ENCODE measurements around the gene ZNF521. TPM values are rescaled to one million over a fixed set of nuclear protein-coding genes. Genes with fewer than 3 reads are reported as not detected.

ZNF521 gene
- total and polyA plus RNA-seq, 4 donors, result 0.50 to 3.7 (median 1.5) TPM

GRCh38 chr18:25123438-25124232 lies 228.3 kb downstream of the ZNF521 start:
- 63% methylated on average over 6 of the region's 6 CpGs for WGBS
- TF ChIP-seq HNF4G (IDR thresholded peaks at IDR 0.05), result no peak
- peak; percentile 33 for TF ChIP-seq NR2F2 (IDR thresholded peaks at IDR 0.05)
- TF ChIP-seq HNF4A (conservative IDR thresholded peaks at IDR 0.05), result no peak
- Histone ChIP-seq H3K27me3 (ENCODE audit: control insufficient read depth in 4 of 4, insufficient read depth in 4 of 4, low read length in 3 of 4) (no peaks in the 10 kb centered on the region), H3K4me1 (ENCODE audit: control insufficient read depth in 4 of 4, insufficient read depth in 4 of 4, low read length in 3 of 4) (no peaks in the 10 kb centered on the region), H3K36me3 (ENCODE audit: control insufficient read depth in 4 of 4, insufficient read depth in 3 of 4, low read depth in 1 of 4, low read length in 3 of 4) (no peaks in the 10 kb centered on the region), H3K4me3 (ENCODE audit: low read depth in 1 of 3, low read length in 3 of 3) (no peak overlapping the region), H3K9me3 (ENCODE audit: control insufficient read depth in 4 of 4, low read length in 3 of 4) (no peaks in the 10 kb centered on the region), H3K9ac (ENCODE audit: low read depth in 1 of 2, low read length in 2 of 2) (no peak overlapping the region), H3K27ac (ENCODE audit: low read depth in 1 of 2, low read length in 2 of 2) (no peak overlapping the region)
- DNase-seq (ENCODE audit: low spot score), result no peak

GRCh38 chr18:25121442-25121841 lies 230.5 kb downstream of the ZNF521 start:
- H3K4me1 ChIP-seq (ENCODE audit: control insufficient read depth in 4 of 4, insufficient read depth in 4 of 4, low read length in 3 of 4), result no peaks in the 10 kb centered on the region
- no peaks in the 10 kb centered on the region for H3K27me3 ChIP-seq (ENCODE audit: control insufficient read depth in 4 of 4, insufficient read depth in 4 of 4, low read length in 3 of 4)
- TF ChIP-seq SP1 (IDR thresholded peaks at IDR 0.05) (no peak), FOXA2 (IDR thresholded peaks at IDR 0.05) (no peak), GABPA (IDR thresholded peaks at IDR 0.05 in 1 of 2, conservative IDR thresholded peaks at IDR 0.05 in 1 of 2) (no peak), CTCF (IDR thresholded peaks at IDR 0.05; ENCODE audit: low read depth, low read length, missing input control) (no peak), HNF4A (conservative IDR thresholded peaks at IDR 0.05) (no peak), FOXA1 (IDR thresholded peaks at IDR 0.05) (no peak), REST (IDR thresholded peaks at IDR 0.05) (no peak), ATF3 (IDR thresholded peaks at IDR 0.05) (no peak), NR2F2 (IDR thresholded peaks at IDR 0.05) (no peak), RAD21 (IDR thresholded peaks at IDR 0.05) (no peak), HNF4G (IDR thresholded peaks at IDR 0.05) (no peak), EGR1 (IDR thresholded peaks at IDR 0.05; ENCODE audit: low read depth in 2 of 2) (no peak), TAF1 (conservative IDR thresholded peaks at IDR 0.05) (no peak), JUND (IDR thresholded peaks at IDR 0.05) (no peak), ZBTB33 (IDR thresholded peaks at IDR 0.05) (no peak), RXRA (IDR thresholded peaks at IDR 0.05) (no peak), YY1 (IDR thresholded peaks at IDR 0.05) (no peak)
- H3K36me3 ChIP-seq (ENCODE audit: control insufficient read depth in 4 of 4, insufficient read depth in 3 of 4, low read depth in 1 of 4, low read length in 3 of 4), result no peaks in the 10 kb centered on the region
- 91% methylated on average over 2 of the region's 2 CpGs for WGBS
- no peak overlapping the region for H3K27ac ChIP-seq (ENCODE audit: low read depth in 1 of 2, low read length in 2 of 2)
- no peaks in the 10 kb centered on the region for H3K9me3 ChIP-seq (ENCODE audit: control insufficient read depth in 4 of 4, low read length in 3 of 4)
- H3K9ac ChIP-seq (ENCODE audit: low read depth in 1 of 2, low read length in 2 of 2), result no peak overlapping the region
- no peak for DNase-seq (ENCODE audit: low spot score)
- H3K4me3 ChIP-seq (ENCODE audit: low read depth in 1 of 3, low read length in 3 of 3), result no peak overlapping the region
